PFSK-1 (cell line): ENCODE data around the gene DST. TPM values are rescaled to one million over a fixed set of nuclear protein-coding genes. Genes with fewer than 3 reads are reported as not detected.

Source experiments
- FOXP2 ChIP-seq: optimal IDR thresholded peaks from 2 replicates; pipeline ENCODE3; 2011; ENCODE audit warnings: borderline replicate concordance, control low read depth, inconsistent platforms; ENCODE audit not compliant: insufficient read depth; ENCODE audit errors: extremely low read length, extremely low read depth
- POLR2AphosphoS5 ChIP-seq: IDR thresholded peaks from 2 replicates; pipeline ENCODE4 v1.6.1; 2012; ENCODE audit warnings: low read depth, mild to moderate bottlenecking, control low read depth, low read length, moderate library complexity
- REST ChIP-seq, 2 experiments: IDR thresholded peaks; 2 replicates each; pipeline versions ENCODE4 v1.6.1 to v1.8.0; 2011 to 2012; ENCODE audit warnings: low read depth in 2 of 2, low read length in 2 of 2, control low read depth in 1 of 2, inconsistent platforms in 1 of 2, mild to moderate bottlenecking in 1 of 2, moderate library complexity in 1 of 2; ENCODE audit not compliant: insufficient read depth in 1 of 2
- SIN3A ChIP-seq: IDR thresholded peaks from 2 replicates; pipeline ENCODE4 v1.6.1; 2012; ENCODE audit warnings: mild to moderate bottlenecking, low read length, moderate library complexity, borderline replicate concordance; ENCODE audit not compliant: insufficient read depth
- TAF1 ChIP-seq: IDR thresholded peaks from 2 replicates; pipeline ENCODE4 v1.6.1; 2012; ENCODE audit warnings: low read length, control low read depth, borderline replicate concordance; ENCODE audit not compliant: insufficient read depth
- polyA plus RNA-seq: library from polyadenylated mRNA; unstranded; fragments of >200 nt; gene quantifications from one replicate; pipeline ENCODE4 v1.2.1, GENCODE V29; 2012; ENCODE audit warnings: low read depth, missing spikeins; ENCODE audit not compliant: insufficient read length

Gene DST
- 24.5 TPM for polyA plus RNA-seq

GRCh38 chr6:56642366-56643261 is at the start of gene DST:
TSS of gene DST (minus strand) at chr6:56642889.
- no peak for TF ChIP-seq SIN3A
- no peak for TF ChIP-seq FOXP2
- TF ChIP-seq POLR2AphosphoS5: no peak
- TF ChIP-seq TAF1: no peak
- no peak for TF ChIP-seq REST (IDR thresholded peaks at IDR 0.05; ENCODE audit: insufficient read depth in 1 of 2, low read depth in 2 of 2, low read length in 2 of 2)

- TF ChIP-seq TAF1: no peak
These were observed 49.1 kb upstream of the DST start for GRCh38 chr6:56691814-56692213.

GRCh38 chr6:56691286-56691595 is 48.6 kb upstream of the DST start:
- TF ChIP-seq TAF1 (no peak), REST (IDR thresholded peaks at IDR 0.05; ENCODE audit: insufficient read depth in 1 of 2, low read depth in 2 of 2, low read length in 2 of 2) (no peak), FOXP2 (no peak), SIN3A (no peak)

GRCh38 chr6:56690519-56691285 is 48.0 kb upstream of the DST start:
- TF ChIP-seq POLR2AphosphoS5: no peak
- TF ChIP-seq REST (IDR thresholded peaks at IDR 0.05; ENCODE audit: insufficient read depth in 1 of 2, low read depth in 2 of 2, low read length in 2 of 2): no peak
- no peak for TF ChIP-seq TAF1
- no peak for TF ChIP-seq FOXP2
- no peak for TF ChIP-seq SIN3A

GRCh38 chr6:56689663-56690062 is 47.0 kb upstream of the DST start:
- TF ChIP-seq POLR2AphosphoS5 (no peak), REST (IDR thresholded peaks at IDR 0.05; ENCODE audit: insufficient read depth in 1 of 2, low read depth in 2 of 2, low read length in 2 of 2) (no peak), TAF1 (no peak), FOXP2 (no peak), SIN3A (no peak)
